Effector memory CD8-positive, alpha-beta T cell (primary cell): ENCODE measurements around the gene USP8.

Experiments used
- ATAC-seq: fragments of 150-1000 bp; cut with Tn5 transposase; replicated peaks from 2 replicates; pipeline ENCODE4 v1.10.0; 2021; ENCODE audit warnings: mild to moderate bottlenecking, moderate library complexity
- DNase-seq, 3 experiments: peaks; one replicate each; pipeline ENCODE4 v3.0.0; 2021
- H3K27ac Mint-ChIP-seq, 2 donors: one replicate each; pipeline ENCODE4 v1.8.0; 2022; ENCODE audit warnings: mild to moderate bottlenecking in 2 of 2, mixed read lengths in 2 of 2, moderate library complexity in 2 of 2
- H3K27me3 Mint-ChIP-seq, 2 donors: one replicate each; pipeline ENCODE4 v1.8.0; 2022; ENCODE audit warnings: mixed read lengths in 2 of 2
- H3K36me3 Mint-ChIP-seq: one replicate; pipeline ENCODE4 v1.8.0; 2022; ENCODE audit warnings: mild to moderate bottlenecking, moderate library complexity, mixed read lengths; ENCODE audit not compliant: insufficient read depth
- H3K4me1 Mint-ChIP-seq, 2 donors: one replicate each; pipeline ENCODE4 v1.8.0; 2022; ENCODE audit warnings: low read depth in 2 of 2, mixed read lengths in 2 of 2
- H3K4me3 Mint-ChIP-seq, 2 donors: one replicate each; pipeline ENCODE4 v1.8.0; 2022; ENCODE audit warnings: mild to moderate bottlenecking in 2 of 2, mixed read lengths in 2 of 2, moderate library complexity in 2 of 2
- H3K9me3 Mint-ChIP-seq, 2 donors: one replicate each; pipeline ENCODE4 v1.8.0; 2022; ENCODE audit warnings: mixed read lengths in 2 of 2

The USP8 gene

DNA sequence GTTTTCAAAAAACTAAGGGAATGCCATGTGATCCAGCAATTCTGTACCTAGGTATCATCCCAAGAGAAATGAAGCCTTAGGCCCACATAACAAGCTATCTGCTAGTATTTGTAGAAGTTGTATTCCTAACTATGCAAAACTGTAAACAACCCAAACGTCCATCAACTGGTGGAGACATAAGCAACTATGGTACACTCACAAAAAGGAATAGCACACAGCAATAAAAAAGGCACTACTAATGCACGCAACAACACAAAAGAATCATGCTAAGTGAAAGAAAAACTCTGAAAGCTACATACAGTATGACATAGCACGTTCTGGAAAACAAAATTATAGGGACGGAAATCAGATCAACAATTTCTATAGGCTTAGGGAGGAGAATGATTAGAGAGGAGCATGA lies 107.0 kb downstream of the USP8 start:
- DNase-seq (no peak), ATAC-seq (no peak)
- Mint-ChIP-seq H3K27me3 (peaks cover 0 to 6% of the 10 kb centered on the region in 2 donors), H3K9me3 (no peaks in the 10 kb centered on the region), H3K4me3 (no peak overlapping the region), H3K36me3 (no peaks in the 10 kb centered on the region), H3K4me1 (no peaks in the 10 kb centered on the region), H3K27ac (no peak overlapping the region)

DNA sequence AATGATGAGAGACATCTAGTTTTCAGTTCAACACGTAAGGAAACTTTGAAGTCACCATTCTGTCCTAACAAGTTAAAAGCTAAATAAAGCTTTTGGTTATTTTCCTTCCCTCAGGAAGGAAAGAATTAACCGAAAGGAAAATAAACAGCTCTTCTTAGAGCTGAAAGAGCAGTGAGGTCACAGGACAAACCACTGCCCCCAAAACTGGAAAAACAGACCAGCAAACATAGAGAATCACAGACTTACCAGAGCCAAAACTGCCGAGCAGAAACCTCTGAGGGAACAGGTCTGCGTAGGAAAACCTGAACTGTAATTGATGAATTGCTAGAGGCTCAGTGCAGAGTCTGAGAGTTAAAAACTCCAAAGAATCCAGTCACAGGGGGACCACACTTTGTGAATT lies 107.6 kb downstream of the USP8 start:
- Mint-ChIP-seq H3K27ac (no peak overlapping the region), H3K4me1 (no peaks in the 10 kb centered on the region), H3K9me3 (no peaks in the 10 kb centered on the region), H3K4me3 (no peak overlapping the region), H3K27me3 (peaks cover 0 to 6% of the 10 kb centered on the region in 2 donors), H3K36me3 (no peaks in the 10 kb centered on the region)
- DNase-seq (no peak), ATAC-seq (no peak)

- H3K36me3 Mint-ChIP-seq, result no peaks in the 10 kb centered on the region
- DNase-seq (no peak), ATAC-seq (no peak)
- peaks cover 8 to 31% of the 10 kb centered on the region in 2 donors for H3K27me3 Mint-ChIP-seq
- no peak overlapping the region for H3K27ac Mint-ChIP-seq
- no peaks in the 10 kb centered on the region for H3K9me3 Mint-ChIP-seq
- no peak overlapping the region for H3K4me3 Mint-ChIP-seq
- no peaks in the 10 kb centered on the region for H3K4me1 Mint-ChIP-seq
These were observed 118.6 kb downstream of the USP8 start for GRCh38 chr15:50542887-50543210.

- Mint-ChIP-seq H3K4me1 (no peaks in the 10 kb centered on the region), H3K27me3 (peaks cover 8 to 30% of the 10 kb centered on the region in 2 donors), H3K4me3 (no peak overlapping the region), H3K36me3 (no peaks in the 10 kb centered on the region), H3K27ac (no peak overlapping the region), H3K9me3 (no peaks in the 10 kb centered on the region)
- no peak for DNase-seq
- ATAC-seq, result no peak
These were observed 119.4 kb downstream of the USP8 start for GRCh38 chr15:50543556-50543955.

GRCh38 chr15:50544368-50544767 lies 120.2 kb downstream of the USP8 start:
- no peak for DNase-seq
- no peaks in the 10 kb centered on the region for H3K9me3 Mint-ChIP-seq
- no peaks in the 10 kb centered on the region for H3K4me1 Mint-ChIP-seq
- ATAC-seq, result no peak
- H3K27me3 Mint-ChIP-seq, result peaks cover 8 to 30% of the 10 kb centered on the region in 2 donors
- no peaks in the 10 kb centered on the region for H3K36me3 Mint-ChIP-seq
- H3K4me3 Mint-ChIP-seq, result no peak overlapping the region
- H3K27ac Mint-ChIP-seq, result no peak overlapping the region

DNA sequence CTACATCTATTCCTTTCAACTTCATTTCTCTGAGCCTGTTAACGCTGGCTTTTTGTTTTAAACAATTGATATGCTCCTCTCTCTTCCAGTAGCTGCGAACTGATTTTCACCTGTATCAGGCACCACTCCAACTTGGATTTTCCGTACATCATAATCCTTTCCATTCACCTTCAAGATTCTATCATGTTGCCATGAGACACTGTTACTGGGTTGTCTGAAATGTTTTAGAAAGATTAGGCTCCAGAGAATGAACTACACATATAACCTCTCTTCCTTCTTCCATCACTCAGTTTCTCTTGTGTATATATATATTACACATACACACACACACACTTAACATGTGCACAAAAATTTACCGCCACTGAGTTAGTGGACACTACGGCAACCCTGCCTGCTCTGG lies 122.4 kb downstream of the USP8 start, which contains the start of gene USP50:
TSS of gene USP50 (minus strand) at position 101 of the 400 bp plus-strand sequence. CDS start 141 bp downstream, outside the sequence.
- Mint-ChIP-seq H3K36me3 (no peaks in the 10 kb centered on the region), H3K4me1 (no peaks in the 10 kb centered on the region), H3K4me3 (no peak within 1 kb of the TSS), H3K27ac (no peak within 1 kb of the TSS), H3K27me3 (peaks cover 8 to 30% of the 10 kb centered on the region in 2 donors), H3K9me3 (no peaks in the 10 kb centered on the region)
- ATAC-seq (no peak), DNase-seq (no peak)

GRCh38 chr15:50549326-50549725 lies 125.1 kb downstream of the USP8 start:
- ATAC-seq, result no peak
- Mint-ChIP-seq H3K27ac (no peak overlapping the region), H3K4me3 (no peak overlapping the region), H3K4me1 (no peaks in the 10 kb centered on the region), H3K9me3 (no peaks in the 10 kb centered on the region), H3K27me3 (peaks cover 8 to 15% of the 10 kb centered on the region in 2 donors), H3K36me3 (no peaks in the 10 kb centered on the region)
- no peak for DNase-seq

DNA sequence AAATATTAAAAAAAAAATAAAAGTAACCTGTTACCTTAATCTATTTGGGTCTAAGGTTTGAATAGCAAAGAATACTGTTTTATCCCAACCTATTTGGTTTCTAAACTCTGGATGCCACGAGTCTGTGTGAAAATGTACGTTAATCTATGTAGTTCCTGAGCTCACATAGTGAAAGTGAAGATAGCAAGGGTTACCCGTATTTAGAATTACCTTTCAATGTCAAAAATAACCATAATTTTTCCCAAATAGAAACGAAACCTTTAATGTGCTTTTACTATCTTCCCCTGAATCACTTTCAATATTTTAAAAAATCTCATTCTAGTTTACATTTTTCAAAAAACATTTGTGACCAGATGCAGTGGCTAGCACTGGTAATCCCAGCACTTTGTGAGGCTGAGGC lies 128.0 kb downstream of the USP8 start:
- Mint-ChIP-seq H3K4me3 (no peak overlapping the region), H3K4me1 (no peaks in the 10 kb centered on the region), H3K9me3 (no peaks in the 10 kb centered on the region), H3K27ac (peak overlapping the region in 1 of 2 donors; percentile 1), H3K27me3 (peaks cover under 1% of the 10 kb centered on the region in 2 donors), H3K36me3 (no peaks in the 10 kb centered on the region)
- no peak for DNase-seq
- ATAC-seq, result no peak

- peak overlapping the region in 1 of 2 donors; percentile 58 for H3K27ac Mint-ChIP-seq
- no peaks in the 10 kb centered on the region for H3K27me3 Mint-ChIP-seq
- no peaks in the 10 kb centered on the region for H3K9me3 Mint-ChIP-seq
- DNase-seq, result no peak
- H3K36me3 Mint-ChIP-seq, result peaks cover 25% of the 10 kb centered on the region
- ATAC-seq, result no peak
- H3K4me3 Mint-ChIP-seq, result no peak overlapping the region
- H3K4me1 Mint-ChIP-seq, result no peaks in the 10 kb centered on the region
These were observed 132.6 kb downstream of the USP8 start for GRCh38 chr15:50556642-50557371.

- H3K9me3 Mint-ChIP-seq, result no peaks in the 10 kb centered on the region
- H3K36me3 Mint-ChIP-seq, result peaks cover 35% of the 10 kb centered on the region
- no peak overlapping the region for H3K4me3 Mint-ChIP-seq
- peak; percentile 42 for ATAC-seq
- DNase-seq, result no peak
- H3K27ac Mint-ChIP-seq, result peak overlapping the region; percentile 17 to 58
- no peaks in the 10 kb centered on the region for H3K27me3 Mint-ChIP-seq
- peaks cover 0 to under 1% of the 10 kb centered on the region in 2 donors for H3K4me1 Mint-ChIP-seq
These were observed 133.8 kb downstream of the USP8 start for GRCh38 chr15:50558012-50558411.

DNA sequence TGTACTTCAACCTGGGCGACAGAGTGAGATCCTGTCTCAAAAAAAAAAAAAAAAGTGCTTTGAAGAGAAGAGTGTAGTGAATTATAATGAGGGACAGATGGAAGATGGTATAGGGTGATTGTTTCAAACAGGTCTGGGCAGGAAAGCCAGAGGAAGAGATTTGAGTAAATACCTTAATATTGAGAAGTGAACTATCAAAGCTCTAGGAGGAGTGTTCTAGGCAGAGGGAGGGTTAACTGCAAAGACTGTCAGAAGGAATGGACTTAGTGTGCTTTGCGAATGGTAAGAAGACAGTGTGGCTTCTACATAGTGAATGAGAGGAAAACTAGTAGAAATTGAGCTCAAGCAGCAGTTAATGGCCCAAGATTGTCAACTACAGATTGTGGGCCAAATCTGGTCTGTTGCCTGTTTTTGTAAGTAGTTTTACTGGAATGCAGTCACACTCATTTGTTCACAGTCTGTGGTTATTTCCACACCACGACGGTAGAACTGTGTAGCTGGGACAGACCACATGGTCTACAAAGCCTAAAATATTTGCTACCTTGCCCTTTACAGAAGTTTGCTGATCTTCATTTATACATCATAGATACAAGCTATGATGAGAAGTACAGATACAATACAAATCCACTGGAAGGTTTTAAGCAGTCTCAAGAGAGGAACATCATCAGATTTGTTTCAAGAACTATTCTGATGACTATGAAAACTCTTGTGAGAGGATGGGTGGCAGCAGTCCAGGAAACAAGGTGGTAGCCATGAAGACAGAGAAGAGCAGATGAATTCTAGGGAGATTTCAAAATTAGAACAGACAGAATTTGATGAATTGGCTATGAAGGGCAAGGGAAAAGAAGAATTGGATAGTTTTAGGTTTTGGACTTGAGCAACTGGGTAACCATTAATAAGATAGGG lies 138.8 kb downstream of the USP8 start:
- H3K36me3 Mint-ChIP-seq, result peaks cover 60% of the 10 kb centered on the region
- H3K4me1 Mint-ChIP-seq, result peaks cover 4% of the 10 kb centered on the region in 2 donors
- no peaks in the 10 kb centered on the region for H3K9me3 Mint-ChIP-seq
- H3K27ac Mint-ChIP-seq, result peak overlapping the region; percentile 3 to 14
- DNase-seq, result no peak
- H3K4me3 Mint-ChIP-seq, result no peak overlapping the region
- no peaks in the 10 kb centered on the region for H3K27me3 Mint-ChIP-seq
- no peak for ATAC-seq

DNA sequence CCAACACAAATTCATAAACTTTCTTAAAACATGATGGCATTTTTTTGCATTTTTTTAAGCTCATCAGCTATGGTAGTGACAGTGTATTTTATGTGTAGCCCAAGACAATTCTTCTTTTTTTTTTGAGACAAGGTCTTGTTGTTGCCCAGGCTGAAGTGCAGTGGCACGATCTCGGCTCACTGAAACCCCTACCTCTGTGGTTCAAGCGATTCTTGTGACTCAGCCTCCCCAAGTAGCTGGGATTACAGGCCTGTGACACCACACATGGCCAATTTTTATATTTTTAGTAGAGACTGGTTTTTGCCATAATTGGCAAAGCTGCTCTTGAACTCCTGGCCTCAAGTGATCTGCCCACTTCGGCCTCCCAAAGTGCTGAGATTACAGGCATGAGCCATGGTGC lies 139.6 kb downstream of the USP8 start:
- no peaks in the 10 kb centered on the region for H3K9me3 Mint-ChIP-seq
- H3K4me3 Mint-ChIP-seq, result no peak overlapping the region
- peaks cover 68% of the 10 kb centered on the region for H3K36me3 Mint-ChIP-seq
- H3K4me1 Mint-ChIP-seq, result peaks cover 4% of the 10 kb centered on the region in 2 donors
- peak overlapping the region in 1 of 2 donors; percentile 3 for H3K27ac Mint-ChIP-seq
- DNase-seq (no peak), ATAC-seq (no peak)
- H3K27me3 Mint-ChIP-seq, result no peaks in the 10 kb centered on the region
